GM12878 (cell line): ENCODE results near the gene NINJ1.

ENCODE experiments used
- EGR1 ChIP-seq, 2 experiments: IDR thresholded peaks; 1 replicate in 1 of 2; 2 replicates in 1 of 2; pipeline ENCODE4 v1.6.1; 2011 to 2012; ENCODE audit warnings: low read depth in 2 of 2, low read length in 2 of 2, borderline replicate concordance in 1 of 2, mild to moderate bottlenecking in 1 of 2, moderate library complexity in 1 of 2
- ETV6 ChIP-seq, 2 experiments: fragments of 450-650 bp in 1 of 2; IDR thresholded peaks in 1 of 2; conservative IDR thresholded peaks in 1 of 2; 2 replicates each; pipeline ENCODE4 v1.6.1; 2014; ENCODE audit warnings: antibody characterized with exemption in 1 of 2, borderline replicate concordance in 1 of 2, low read depth in 1 of 2, mild to moderate bottlenecking in 1 of 2, moderate library complexity in 1 of 2
- HDGF ChIP-seq: fragments of 450-650 bp; IDR thresholded peaks from 2 replicates; pipeline ENCODE4 v1.6.1; 2016; ENCODE audit warnings: antibody characterized with exemption
- NFYB ChIP-seq: IDR thresholded peaks from 2 replicates; pipeline ENCODE4 v1.6.1; 2011; ENCODE audit warnings: low read depth, mild to moderate bottlenecking, low read length, improper control_type of control experiment, moderate library complexity; ENCODE audit not compliant: insufficient read depth
- SUZ12 ChIP-seq: fragments of 200-600 bp; sonication (generic); IDR thresholded peaks from one replicate; pipeline ENCODE4 v1.6.1; 2018; ENCODE audit warnings: antibody characterized with exemption, mild to moderate bottlenecking; ENCODE audit not compliant: unreplicated experiment
- TF ChIP-seq, protein P1 (sequence below), 3 experiments: IDR thresholded peaks in 2 of 3; conservative IDR thresholded peaks in 1 of 3; 2 replicates each; pipeline ENCODE4 v1.5.1; 2011; ENCODE audit warnings: low read depth in 3 of 3, low read length in 3 of 3, mild to moderate bottlenecking in 3 of 3, control low read depth in 2 of 3, moderate library complexity in 2 of 3, inconsistent platforms in 1 of 3, mixed read lengths in 1 of 3; ENCODE audit not compliant: control insufficient read depth in 2 of 3, insufficient read depth in 1 of 3; ENCODE audit errors: extremely low read depth in 1 of 3
- TF ChIP-seq, protein P2 (sequence below): IDR thresholded peaks from 2 replicates; pipeline ENCODE4 v1.6.1; 2012; ENCODE audit warnings: low read depth, low read length, improper control_type of control experiment
- TF ChIP-seq, protein P3 (sequence below): fragments of 450-650 bp; IDR thresholded peaks from 2 replicates; pipeline ENCODE4 v1.6.1; 2017; ENCODE audit warnings: antibody characterized with exemption, mild to moderate bottlenecking, moderate library complexity

DNA sequence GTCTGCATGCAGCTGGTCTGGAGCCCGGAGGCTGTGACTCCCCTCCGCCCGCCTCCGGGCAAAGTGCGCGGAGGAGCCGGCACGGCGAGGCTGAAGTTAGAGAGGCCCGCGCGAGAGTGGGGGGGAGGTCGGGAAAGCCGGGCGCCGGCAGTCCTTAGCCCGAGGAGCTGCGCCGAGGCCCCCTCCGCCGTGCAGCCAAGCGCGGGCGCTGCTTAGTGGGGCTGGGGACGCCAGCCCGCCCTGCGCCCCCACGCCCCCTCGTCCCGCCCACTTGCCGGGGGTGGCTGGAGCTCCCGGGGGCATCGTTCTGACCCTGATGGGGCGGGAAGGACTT, 403 bp downstream of the NINJ1 start:
- TF ChIP-seq, protein P1, sequence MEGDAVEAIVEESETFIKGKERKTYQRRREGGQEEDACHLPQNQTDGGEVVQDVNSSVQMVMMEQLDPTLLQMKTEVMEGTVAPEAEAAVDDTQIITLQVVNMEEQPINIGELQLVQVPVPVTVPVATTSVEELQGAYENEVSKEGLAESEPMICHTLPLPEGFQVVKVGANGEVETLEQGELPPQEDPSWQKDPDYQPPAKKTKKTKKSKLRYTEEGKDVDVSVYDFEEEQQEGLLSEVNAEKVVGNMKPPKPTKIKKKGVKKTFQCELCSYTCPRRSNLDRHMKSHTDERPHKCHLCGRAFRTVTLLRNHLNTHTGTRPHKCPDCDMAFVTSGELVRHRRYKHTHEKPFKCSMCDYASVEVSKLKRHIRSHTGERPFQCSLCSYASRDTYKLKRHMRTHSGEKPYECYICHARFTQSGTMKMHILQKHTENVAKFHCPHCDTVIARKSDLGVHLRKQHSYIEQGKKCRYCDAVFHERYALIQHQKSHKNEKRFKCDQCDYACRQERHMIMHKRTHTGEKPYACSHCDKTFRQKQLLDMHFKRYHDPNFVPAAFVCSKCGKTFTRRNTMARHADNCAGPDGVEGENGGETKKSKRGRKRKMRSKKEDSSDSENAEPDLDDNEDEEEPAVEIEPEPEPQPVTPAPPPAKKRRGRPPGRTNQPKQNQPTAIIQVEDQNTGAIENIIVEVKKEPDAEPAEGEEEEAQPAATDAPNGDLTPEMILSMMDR (IDR thresholded peaks at IDR 0.05 in 2 of 3, conservative IDR thresholded peaks at IDR 0.05 in 1 of 3; ENCODE audit: control insufficient read depth in 2 of 3, extremely low read depth in 1 of 3, insufficient read depth in 1 of 3, low read depth in 3 of 3, low read length in 3 of 3) = no peak
- TF ChIP-seq ETV6 (conservative IDR thresholded peaks at IDR 0.05 in 1 of 2, IDR thresholded peaks at IDR 0.05 in 1 of 2; ENCODE audit: borderline replicate concordance in 1 of 2, low read depth in 1 of 2) (no peak), SUZ12 (no peak), NFYB (no peak), EGR1 (IDR thresholded peaks at IDR 0.05; ENCODE audit: borderline replicate concordance in 1 of 2, low read depth in 2 of 2, low read length in 2 of 2) (peak in 1 of 2 experiments; percentile 52; a peak in 1 of 3 replicates), HDGF (no peak)
- TF ChIP-seq, protein P2, sequence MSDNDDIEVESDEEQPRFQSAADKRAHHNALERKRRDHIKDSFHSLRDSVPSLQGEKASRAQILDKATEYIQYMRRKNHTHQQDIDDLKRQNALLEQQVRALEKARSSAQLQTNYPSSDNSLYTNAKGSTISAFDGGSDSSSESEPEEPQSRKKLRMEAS = no peak
- TF ChIP-seq, protein P3, sequence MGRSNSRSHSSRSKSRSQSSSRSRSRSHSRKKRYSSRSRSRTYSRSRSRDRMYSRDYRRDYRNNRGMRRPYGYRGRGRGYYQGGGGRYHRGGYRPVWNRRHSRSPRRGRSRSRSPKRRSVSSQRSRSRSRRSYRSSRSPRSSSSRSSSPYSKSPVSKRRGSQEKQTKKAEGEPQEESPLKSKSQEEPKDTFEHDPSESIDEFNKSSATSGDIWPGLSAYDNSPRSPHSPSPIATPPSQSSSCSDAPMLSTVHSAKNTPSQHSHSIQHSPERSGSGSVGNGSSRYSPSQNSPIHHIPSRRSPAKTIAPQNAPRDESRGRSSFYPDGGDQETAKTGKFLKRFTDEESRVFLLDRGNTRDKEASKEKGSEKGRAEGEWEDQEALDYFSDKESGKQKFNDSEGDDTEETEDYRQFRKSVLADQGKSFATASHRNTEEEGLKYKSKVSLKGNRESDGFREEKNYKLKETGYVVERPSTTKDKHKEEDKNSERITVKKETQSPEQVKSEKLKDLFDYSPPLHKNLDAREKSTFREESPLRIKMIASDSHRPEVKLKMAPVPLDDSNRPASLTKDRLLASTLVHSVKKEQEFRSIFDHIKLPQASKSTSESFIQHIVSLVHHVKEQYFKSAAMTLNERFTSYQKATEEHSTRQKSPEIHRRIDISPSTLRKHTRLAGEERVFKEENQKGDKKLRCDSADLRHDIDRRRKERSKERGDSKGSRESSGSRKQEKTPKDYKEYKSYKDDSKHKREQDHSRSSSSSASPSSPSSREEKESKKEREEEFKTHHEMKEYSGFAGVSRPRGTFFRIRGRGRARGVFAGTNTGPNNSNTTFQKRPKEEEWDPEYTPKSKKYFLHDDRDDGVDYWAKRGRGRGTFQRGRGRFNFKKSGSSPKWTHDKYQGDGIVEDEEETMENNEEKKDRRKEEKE = 0 out of 2 replicates have a peak, but pooled peaks have one; percentile 40
